HG02938 (cell line): ENCODE measurements around the gene TRIM46.
A peak's percentile ranks its signal among the peaks of the same experiment; 100 is the strongest.
"Not testable (repeated sequence)": the region's sequence is repeated elsewhere in the genome, so short reads cannot be mapped to it uniquely, and the experiment has no call there.

Experiments used
- ATAC-seq: cut with Tn5 transposase; IDR thresholded peaks from one replicate; pipeline ENCODE4 v1.9.1; 2021; ENCODE audit warnings: mild to moderate bottlenecking, moderate library complexity; ENCODE audit not compliant: unreplicated experiment

TRIM46 gene

DNA sequence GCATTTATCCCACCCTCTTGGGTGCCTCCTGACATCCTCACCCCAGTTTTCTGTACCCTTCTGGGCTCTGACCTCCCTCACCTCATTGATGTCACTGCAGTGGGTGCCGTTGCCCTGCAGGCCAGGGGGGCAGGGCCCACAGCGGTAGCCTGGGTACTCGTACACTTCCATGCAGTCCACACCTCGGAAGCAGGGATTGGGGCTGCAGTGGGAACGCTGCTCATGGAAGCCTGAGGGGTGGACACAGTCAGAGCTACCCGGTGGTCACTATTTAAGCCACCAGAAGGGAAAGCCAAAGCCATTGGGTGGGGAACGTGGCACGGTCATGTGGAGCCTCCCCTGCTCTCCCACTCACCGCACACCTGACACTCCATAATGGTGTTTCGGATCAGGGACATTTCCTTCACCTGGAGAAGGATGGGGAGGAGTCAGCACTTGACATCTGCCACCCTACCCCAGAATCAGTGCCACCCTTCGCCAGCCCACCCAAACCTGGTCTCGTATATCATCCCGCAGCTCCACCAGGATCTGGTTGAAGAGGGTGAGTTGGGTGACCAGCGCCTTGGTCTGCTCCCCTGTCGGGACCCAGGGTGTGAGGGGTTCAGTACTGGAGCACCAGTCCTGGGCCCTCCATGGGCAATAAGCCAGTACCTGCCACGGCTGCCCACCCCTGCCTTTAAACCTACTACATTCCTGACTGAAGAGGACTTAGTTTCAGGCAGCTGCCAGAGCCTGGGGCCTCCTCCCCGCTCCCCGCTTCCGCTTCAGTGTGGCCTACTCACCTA lies 29.3 kb downstream of the TRIM46 start:
- ATAC-seq: no peak

DNA sequence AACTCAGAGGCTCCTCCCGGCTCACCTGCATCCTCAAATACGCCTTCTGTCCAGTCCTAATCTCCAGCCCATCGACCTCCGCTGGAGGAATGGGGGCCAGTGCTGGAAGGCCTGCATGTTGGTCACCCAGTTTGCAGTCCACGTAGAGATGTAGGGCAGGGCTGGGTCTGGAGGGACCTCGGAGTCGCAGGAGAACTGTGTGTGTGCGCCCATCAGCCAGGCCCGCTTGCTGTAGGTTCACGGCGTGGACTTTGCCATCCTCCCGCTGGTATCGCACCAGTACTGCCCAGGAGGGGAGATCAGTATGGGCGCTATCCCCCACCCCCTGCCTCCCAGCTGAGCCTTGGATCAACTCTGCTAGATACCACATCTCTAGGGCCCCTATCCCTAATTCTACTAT lies 31.4 kb downstream of the TRIM46 start:
- ATAC-seq: no peak

- ATAC-seq: no peak
These were observed 32.4 kb downstream of the TRIM46 start for GRCh38 chr1:155205969-155206593.

GRCh38 chr1:155206891-155207805 lies 33.5 kb downstream of the TRIM46 start:
- ATAC-seq: no peak

GRCh38 chr1:155207806-155208540 lies 34.3 kb downstream of the TRIM46 start, which contains the start of gene THBS3:
Gene THBS3, minus strand, starts transcription at chr1:155207897. Its CDS starts 21 bp downstream, at chr1:155207876.
- ATAC-seq: no peak

GRCh38 chr1:155208541-155209311 lies 35.1 kb downstream of the TRIM46 start, which contains the start of gene MTX1:
Gene MTX1, plus strand, starts transcription at chr1:155208695. Its CDS starts 110 bp downstream, at chr1:155208805.
- peak; percentile 69 for ATAC-seq

DNA sequence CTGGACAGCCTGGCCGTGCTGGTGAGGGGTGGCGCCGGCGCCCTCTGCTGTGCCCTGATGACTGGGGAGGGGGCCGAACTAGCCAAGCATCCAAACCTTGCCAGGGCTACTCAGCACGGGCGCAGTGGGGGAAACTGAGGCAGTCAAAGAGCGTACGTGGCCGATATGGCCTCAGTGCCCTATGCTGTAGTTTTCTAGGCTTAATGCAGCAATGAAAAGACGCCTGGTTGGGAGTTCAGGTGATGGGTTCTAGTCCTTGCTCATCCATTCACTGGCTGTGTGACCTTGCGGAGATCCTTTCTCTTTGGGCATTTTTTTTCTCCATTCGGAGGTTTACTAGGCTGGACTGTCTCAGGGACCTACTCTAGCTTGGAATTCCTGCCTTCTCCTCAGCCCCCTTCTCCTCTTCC lies 35.7 kb downstream of the TRIM46 start:
- ATAC-seq: no peak

DNA sequence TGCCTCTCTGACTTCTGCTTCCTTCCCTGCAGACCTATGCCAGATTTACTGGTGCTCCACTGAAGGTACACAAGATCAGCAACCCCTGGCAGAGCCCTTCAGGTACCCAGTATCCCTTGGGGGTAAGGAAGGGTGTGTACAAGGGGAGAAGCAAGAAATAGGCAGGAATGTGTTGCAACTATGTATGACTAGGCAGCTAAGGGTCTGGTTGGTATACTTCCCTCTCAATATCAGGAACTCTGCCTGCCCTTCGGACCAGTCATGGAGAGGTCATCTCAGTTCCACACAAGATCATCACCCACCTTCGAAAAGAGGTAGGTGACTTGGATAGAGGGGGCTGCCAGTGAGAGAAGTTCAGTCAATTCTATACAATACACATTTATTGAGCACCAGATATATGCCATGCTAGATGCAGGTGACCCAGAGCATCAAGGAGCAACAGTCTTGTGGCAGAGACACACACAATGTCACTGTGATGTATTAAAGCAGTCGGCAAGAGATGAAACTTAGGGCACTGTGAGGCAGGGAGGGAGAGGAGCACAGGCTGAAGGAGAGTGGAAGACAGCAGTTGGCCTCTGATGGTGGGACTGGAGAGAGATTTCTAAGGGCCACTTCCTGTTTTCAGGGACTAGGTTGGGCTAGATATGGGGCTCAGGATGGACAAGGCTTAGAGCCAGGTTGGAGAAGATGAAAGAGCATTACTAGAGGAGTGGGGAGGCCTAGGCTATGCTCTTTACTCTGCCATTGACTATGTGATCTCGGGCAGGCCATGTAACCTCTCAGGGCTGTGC lies 36.9 kb downstream of the TRIM46 start:
- ATAC-seq: no peak

DNA sequence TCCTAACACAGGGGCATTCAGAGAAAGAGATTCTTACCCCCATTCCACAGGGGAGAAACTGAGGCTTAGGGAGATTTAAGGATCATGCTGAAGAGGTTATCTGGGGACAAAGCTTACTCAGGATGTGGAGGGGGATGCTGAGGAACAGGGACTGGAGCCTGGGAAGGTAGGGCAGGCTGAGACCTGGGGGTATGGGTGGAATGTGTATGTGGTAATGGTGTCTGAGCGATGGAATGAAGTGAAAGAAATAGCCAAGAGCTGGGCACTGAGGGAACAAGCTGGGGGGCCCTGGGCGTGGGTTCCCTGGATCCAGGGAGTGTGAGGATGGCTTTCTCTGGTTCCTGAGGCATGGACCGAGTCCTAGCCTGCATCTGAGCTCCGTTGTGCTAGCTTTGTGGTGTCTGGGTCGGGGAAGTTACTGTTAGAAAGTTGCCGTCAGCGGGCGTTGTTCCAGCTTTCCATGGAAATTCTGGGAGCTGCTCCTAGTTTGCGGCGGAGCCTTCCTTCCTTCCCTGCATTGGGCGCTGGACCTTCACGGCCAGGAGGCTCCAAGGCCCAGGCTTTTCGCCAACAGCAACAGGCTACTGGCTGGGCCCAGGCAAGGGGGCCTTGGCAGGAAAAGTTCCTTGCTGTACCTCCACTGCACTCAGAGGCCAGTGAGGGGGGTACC lies 37.9 kb downstream of the TRIM46 start:
- not testable (repeated sequence) for ATAC-seq

GRCh38 chr1:155212051-155212440 lies 38.4 kb downstream of the TRIM46 start:
- not testable (repeated sequence) for ATAC-seq

DNA sequence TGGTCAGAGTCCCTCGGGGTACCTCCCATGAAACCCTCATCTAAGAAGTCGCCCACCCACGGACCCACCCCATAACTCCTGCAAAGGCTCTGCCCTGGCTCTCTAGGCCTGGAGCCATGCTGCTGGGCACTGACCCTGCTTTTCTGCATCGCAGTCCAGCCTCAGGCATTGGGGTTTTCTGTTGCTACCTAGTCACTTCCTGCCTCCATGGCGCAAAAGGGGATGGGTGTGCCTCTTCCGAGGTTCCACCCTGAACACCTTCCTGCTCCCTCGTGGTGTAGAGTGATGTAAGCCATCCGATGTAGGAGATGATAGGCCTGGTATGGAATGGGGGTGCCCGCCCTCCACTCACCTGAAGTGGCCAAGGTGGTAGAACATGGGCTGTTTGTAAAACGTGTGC lies 41.1 kb downstream of the TRIM46 start:
- not testable (repeated sequence) for ATAC-seq

DNA sequence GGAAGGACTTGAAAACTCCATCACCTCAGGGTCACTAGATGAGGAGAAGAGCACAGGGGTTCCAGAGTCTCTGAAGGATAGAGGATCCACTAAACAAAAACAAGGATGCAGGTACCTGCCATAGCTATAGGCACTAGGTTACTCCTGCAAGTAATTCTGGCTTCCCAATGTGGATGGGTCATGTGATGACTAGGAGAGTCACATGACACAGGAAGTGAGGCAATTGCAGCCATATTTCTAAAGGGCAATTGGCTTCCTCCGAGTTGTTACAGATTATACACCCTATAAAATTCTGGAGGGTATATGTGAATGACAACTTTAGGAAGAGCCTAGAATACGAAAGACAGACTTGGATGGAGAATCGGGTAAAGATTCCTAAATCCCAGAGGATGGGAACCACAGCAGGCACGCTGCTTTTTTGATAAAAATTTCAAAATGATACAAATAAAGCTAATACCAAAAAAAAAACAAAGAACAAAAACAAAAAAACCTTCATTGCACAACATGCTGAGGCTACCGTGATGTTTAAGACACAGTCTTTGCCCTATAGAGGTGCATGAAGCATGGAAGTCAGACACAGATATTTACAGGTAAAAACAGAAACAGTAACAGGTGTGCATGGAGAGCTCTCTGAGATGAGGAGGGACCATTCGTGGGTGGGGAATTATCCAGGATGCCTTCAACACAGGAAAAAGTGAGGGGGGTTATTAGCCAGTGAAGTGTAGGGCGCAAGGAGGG lies 45.4 kb downstream of the TRIM46 start:
- ATAC-seq: no peak

DNA sequence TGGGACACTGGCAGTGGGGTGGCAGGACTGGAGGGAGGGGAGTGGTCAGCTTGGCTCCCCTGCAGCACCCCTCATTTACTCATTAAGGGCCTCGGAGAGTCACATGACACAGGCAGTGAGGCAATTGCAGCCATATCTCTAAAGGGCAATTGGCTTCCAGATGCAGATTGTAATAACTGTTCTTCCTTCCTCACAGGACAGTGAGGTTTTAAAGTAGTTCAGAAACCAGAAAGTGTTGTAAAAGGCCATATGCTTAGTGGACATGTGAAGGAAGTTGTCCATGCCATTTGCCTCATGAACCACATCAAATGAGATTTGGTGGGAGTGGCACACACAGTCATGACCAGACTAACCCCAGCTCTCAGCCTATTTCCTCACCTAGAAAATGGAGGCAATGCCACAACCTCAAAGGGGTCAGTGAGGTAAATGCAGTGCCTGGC lies 46.0 kb downstream of the TRIM46 start:
- ATAC-seq: no peak

DNA sequence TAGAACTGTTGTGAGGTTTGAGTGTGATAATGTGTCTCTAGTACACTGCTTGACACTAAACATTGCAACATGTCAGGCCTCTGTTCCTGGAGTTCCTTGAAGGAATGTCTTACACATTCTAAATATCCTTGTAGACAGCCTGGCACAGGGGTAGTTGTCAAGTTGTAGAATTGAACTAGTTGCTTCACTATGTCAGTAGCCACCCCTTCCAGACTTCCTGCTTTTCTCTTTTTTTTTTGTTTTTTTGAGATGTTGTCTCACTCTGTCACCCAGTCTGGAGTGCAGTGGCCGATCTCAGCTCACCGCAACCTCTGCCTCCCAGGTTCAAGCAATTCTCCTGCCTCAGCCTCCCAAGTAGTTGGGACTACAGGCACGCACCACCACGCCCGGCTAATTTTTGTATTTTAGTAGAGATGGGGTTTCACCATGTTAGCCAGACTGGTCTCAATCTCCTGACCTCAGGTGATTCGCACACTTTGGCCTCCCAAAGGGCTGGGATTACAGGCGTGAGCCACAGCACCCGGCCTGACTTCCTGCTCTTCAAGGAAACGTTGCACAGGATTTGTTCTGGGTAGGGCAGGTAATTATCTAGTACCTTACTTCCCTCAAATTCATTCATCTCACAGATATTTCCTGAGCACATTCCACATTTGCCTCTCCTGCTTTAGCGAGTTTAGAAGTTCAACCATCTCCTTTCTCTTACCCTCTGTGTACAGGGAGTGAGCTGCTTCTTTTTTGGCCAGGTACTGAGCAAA lies 46.7 kb downstream of the TRIM46 start:
- ATAC-seq: not testable (repeated sequence)

- ATAC-seq: no peak
These were observed 49.4 kb downstream of the TRIM46 start for GRCh38 chr1:155223047-155223446.

GRCh38 chr1:155225404-155225759 lies 51.7 kb downstream of the TRIM46 start:
- ATAC-seq: not testable (repeated sequence)
